ENCODE measurements around the gene CHCHD10. TPM values are rescaled to one million over a fixed set of nuclear protein-coding genes. Genes with fewer than 3 reads are reported as not detected.
A peak's percentile ranks its signal among the peaks of the same experiment; 100 is the strongest.

Gene CHCHD10
- total RNA-seq, 2 donors from 2014 or later: 105 to 118 TPM

GRCh38 chr22:23780146-23780748, 12.5 kb upstream of the CHCHD10 start:
- ATAC-seq (no peak), DNase-seq (ENCODE audit: low spot score in 2 of 2) (no peak)
- no peaks in the 10 kb centered on the region for H3K36me3 Mint-ChIP-seq
- H3K9me3 Mint-ChIP-seq: no peaks in the 10 kb centered on the region
- H3K27ac Mint-ChIP-seq: no peak overlapping the region

- no peak for DNase-seq (ENCODE audit: low spot score in 2 of 2)
- Mint-ChIP-seq H3K27ac (no peak overlapping the region), H3K36me3 (no peaks in the 10 kb centered on the region), H3K9me3 (no peaks in the 10 kb centered on the region)
- ATAC-seq: no peak
These were observed 12.0 kb upstream of the CHCHD10 start for GRCh38 chr22:23779731-23780130.

GRCh38 chr22:23779083-23779482, 11.3 kb upstream of the CHCHD10 start:
- no peaks in the 10 kb centered on the region for H3K36me3 Mint-ChIP-seq
- DNase-seq (ENCODE audit: low spot score in 2 of 2): no peak
- H3K27ac Mint-ChIP-seq: no peak overlapping the region
- no peaks in the 10 kb centered on the region for H3K9me3 Mint-ChIP-seq
- ATAC-seq: no peak

GRCh38 chr22:23778577-23778900, 10.8 kb upstream of the CHCHD10 start:
- Mint-ChIP-seq H3K27ac (no peak overlapping the region), H3K9me3 (no peaks in the 10 kb centered on the region), H3K36me3 (no peaks in the 10 kb centered on the region)
- no peak for DNase-seq (ENCODE audit: low spot score in 2 of 2)
- no peak for ATAC-seq

GRCh38 chr22:23777776-23778576, 10.2 kb upstream of the CHCHD10 start:
- DNase-seq (ENCODE audit: low spot score in 2 of 2) (no peak), ATAC-seq (no peak)
- Mint-ChIP-seq H3K36me3 (no peaks in the 10 kb centered on the region), H3K9me3 (no peaks in the 10 kb centered on the region), H3K27ac (no peak overlapping the region)

- no peak for ATAC-seq
- Mint-ChIP-seq H3K9me3 (no peaks in the 10 kb centered on the region), H3K36me3 (no peaks in the 10 kb centered on the region), H3K27ac (no peak overlapping the region)
- DNase-seq (ENCODE audit: low spot score in 2 of 2): no peak
These were observed 8.1 kb upstream of the CHCHD10 start for GRCh38 chr22:23775779-23776375.

- no peak for ATAC-seq
- no peak overlapping the region for H3K27ac Mint-ChIP-seq
- DNase-seq (ENCODE audit: low spot score in 2 of 2): no peak
- no peaks in the 10 kb centered on the region for H3K36me3 Mint-ChIP-seq
- no peaks in the 10 kb centered on the region for H3K9me3 Mint-ChIP-seq
These were observed 7.2 kb upstream of the CHCHD10 start for GRCh38 chr22:23774922-23775436.

GRCh38 chr22:23774114-23774921, 6.5 kb upstream of the CHCHD10 start:
- Mint-ChIP-seq H3K27ac (no peak overlapping the region), H3K36me3 (no peaks in the 10 kb centered on the region), H3K9me3 (no peaks in the 10 kb centered on the region)
- DNase-seq (ENCODE audit: low spot score in 2 of 2) (no peak), ATAC-seq (no peak)

GRCh38 chr22:23773483-23774113, 5.8 kb upstream of the CHCHD10 start:
- H3K27ac Mint-ChIP-seq: no peak overlapping the region
- H3K36me3 Mint-ChIP-seq: no peaks in the 10 kb centered on the region
- no peak for DNase-seq (ENCODE audit: low spot score in 2 of 2)
- H3K9me3 Mint-ChIP-seq: no peaks in the 10 kb centered on the region
- no peak for ATAC-seq

- H3K36me3 Mint-ChIP-seq: no peaks in the 10 kb centered on the region
- no peaks in the 10 kb centered on the region for H3K9me3 Mint-ChIP-seq
- DNase-seq (ENCODE audit: low spot score in 2 of 2) (no peak), ATAC-seq (peak; percentile 44 to 65)
- H3K27ac Mint-ChIP-seq: no peak within 1 kb of the TSS
These were observed 5.1 kb upstream of the CHCHD10 start, which contains the start of gene MMP11 for GRCh38 chr22:23772649-23773473. TSS of gene MMP11 (plus strand) at chr22:23772849. CDS start at chr22:23772871, 22 bp downstream.

GRCh38 chr22:23772315-23772648, 4.5 kb upstream of the CHCHD10 start:
- DNase-seq (ENCODE audit: low spot score in 2 of 2) (no peak), ATAC-seq (no peak)
- H3K27ac Mint-ChIP-seq: no peak overlapping the region
- no peaks in the 10 kb centered on the region for H3K9me3 Mint-ChIP-seq
- no peaks in the 10 kb centered on the region for H3K36me3 Mint-ChIP-seq

GRCh38 chr22:23769321-23769965, 1.7 kb upstream of the CHCHD10 start:
- Mint-ChIP-seq H3K9me3 (no peaks in the 10 kb centered on the region), H3K36me3 (no peaks in the 10 kb centered on the region), H3K27ac (no peak overlapping the region)
- ATAC-seq (no peak), DNase-seq (ENCODE audit: low spot score in 2 of 2) (no peak)

GRCh38 chr22:23767303-23767672, 484 bp downstream of the CHCHD10 start:
- DNase-seq (ENCODE audit: low spot score in 2 of 2): no peak
- H3K27ac Mint-ChIP-seq: peak overlapping the region in 1 of 2 donors; percentile 83
- H3K9me3 Mint-ChIP-seq: no peaks in the 10 kb centered on the region
- no peaks in the 10 kb centered on the region for H3K36me3 Mint-ChIP-seq
- peak; percentile 3 to 8 for ATAC-seq

GRCh38 chr22:23764899-23765881, 2.6 kb downstream of the CHCHD10 start:
- Mint-ChIP-seq H3K27ac (no peak overlapping the region), H3K9me3 (no peaks in the 10 kb centered on the region), H3K36me3 (no peaks in the 10 kb centered on the region)
- no peak for ATAC-seq
- no peak for DNase-seq (ENCODE audit: low spot score in 2 of 2)

Measured in activated naive CD4-positive, alpha-beta T cell treated with anti-CD3 and anti-CD28 coated beads, Interleukin-2, amount 50 U/mL, for 72 hours (primary cell).